LNCaP clone FGC (cell line): Measurements from ENCODE around the gene GNPTAB.

ENCODE experiments used
- DNase-seq: peaks from one replicate; pipeline ENCODE4 v3.0.0-alpha.2; 2011; ENCODE audit warnings: low read depth
- H3K4me3 ChIP-seq: 2 replicates; pipeline ENCODE4 v1.5.1; 2011; ENCODE audit warnings: mild to moderate bottlenecking, low read depth, low read length, control low read depth
- CTCF ChIP-seq: IDR thresholded peaks from 2 replicates; pipeline ENCODE4 v1.5.1; 2012; ENCODE audit warnings: mild to moderate bottlenecking; ENCODE audit not compliant: control insufficient read depth, insufficient read depth; ENCODE audit errors: extremely low read depth

GNPTAB gene

DNA sequence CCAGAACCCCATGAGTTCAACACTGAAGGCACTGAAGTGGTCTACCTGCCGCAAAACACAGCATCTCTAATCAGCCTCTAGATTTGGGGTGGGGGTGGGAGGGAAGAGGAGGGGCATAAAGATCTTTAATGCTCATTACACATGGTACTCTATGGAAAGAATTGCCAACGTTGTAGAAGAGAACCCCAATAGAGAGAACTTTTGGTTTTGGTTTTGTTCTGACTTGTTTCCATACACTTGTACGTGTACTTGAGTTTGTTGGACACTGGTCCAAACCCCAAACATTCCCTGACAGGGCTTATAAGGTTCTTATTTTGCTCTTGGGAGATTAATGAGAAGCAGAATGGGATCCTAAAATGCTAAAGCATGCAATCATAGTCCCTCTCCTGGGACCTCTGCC, 31.0 kb downstream of the GNPTAB start:
- DNase-seq, result no peak
- no peak for TF ChIP-seq CTCF

GRCh38 chr12:101795786-101796185, 35.0 kb downstream of the GNPTAB start:
- no peak for DNase-seq
- no peak overlapping the region for H3K4me3 ChIP-seq
- TF ChIP-seq CTCF, result no peak

More for the DNA sequence above, 31.0 kb downstream of the GNPTAB start:
- no peak overlapping the region for H3K4me3 ChIP-seq

GRCh38 chr12:101795013-101795412, 35.7 kb downstream of the GNPTAB start:
- no peak for DNase-seq
- no peak for TF ChIP-seq CTCF
- no peak overlapping the region for H3K4me3 ChIP-seq

- H3K4me3 ChIP-seq, result no peak overlapping the region
- no peak for DNase-seq
- no peak for TF ChIP-seq CTCF
These were observed 36.2 kb downstream of the GNPTAB start for GRCh38 chr12:101794574-101794973.

GRCh38 chr12:101793401-101793800, 37.4 kb downstream of the GNPTAB start:
- TF ChIP-seq CTCF, result no peak
- no peak for DNase-seq

GRCh38 chr12:101792046-101792931, 38.5 kb downstream of the GNPTAB start:
- H3K4me3 ChIP-seq, result no peak overlapping the region
- peak; percentile 34 for TF ChIP-seq CTCF
- DNase-seq, result no peak

More at GRCh38 chr12:101793401-101793800, 37.4 kb downstream of the GNPTAB start:
- no peak overlapping the region for H3K4me3 ChIP-seq
